HEK293 (cell line): Measurements from ENCODE around the gene PTRH1.

Source experiments
- CTCF ChIA-PET: fragments of 350-600 bp; formaldehyde crosslinking; extraction: SDS; loops from one replicate; lab custom pipeline; 2021; ENCODE audit warnings: antibody characterized with exemption; lab: Yijun Ruan, JAX
- POLR2A ChIA-PET: fragments of 300-600 bp; formaldehyde crosslinking; extraction: SDS; loops from one replicate; lab custom pipeline; 2020; ENCODE audit warnings: antibody characterized with exemption, inconsistent platforms; lab: Yijun Ruan, JAX
- H3K27ac ChIP-seq: fragments of 200-500 bp; sonication (Bioruptor generic); 2 replicates; pipeline ENCODE4 v1.5.1; 2014; ENCODE audit warnings: low read depth, low read length, control low read depth, inconsistent platforms; ENCODE audit errors: extremely low read depth
- H3K36me3 ChIP-seq, 2 experiments: fragments of 200-500 bp in 1 of 2; sonication (Bioruptor generic) in 1 of 2; 1 replicate in 1 of 2; 2 replicates in 1 of 2; pipeline ENCODE4 v1.5.1; 2014 to 2017; ENCODE audit warnings: inconsistent platforms in 2 of 2, low read length in 2 of 2; ENCODE audit not compliant: control insufficient read depth in 2 of 2, insufficient read depth in 1 of 2
- H3K4me1 ChIP-seq: fragments of 200-500 bp; sonication (Bioruptor generic); 2 replicates; pipeline ENCODE4 v1.5.1; 2014; ENCODE audit warnings: mild to moderate bottlenecking, low read length, inconsistent platforms; ENCODE audit not compliant: control insufficient read depth, insufficient read depth
- H3K4me3 ChIP-seq: 2 replicates; pipeline ENCODE4 v1.5.1; 2011; ENCODE audit warnings: low read depth, mild to moderate bottlenecking, control low read depth, low read length, moderate library complexity
- H3K9me3 ChIP-seq: fragments of 200-500 bp; sonication (Bioruptor generic); 2 replicates; pipeline ENCODE4 v1.5.1; 2014; ENCODE audit warnings: low read depth, low read length, inconsistent platforms; ENCODE audit not compliant: control insufficient read depth, insufficient read depth
- GLIS1 ChIP-seq: fragments of 450-650 bp; formaldehyde crosslinking; IDR thresholded peaks from 2 replicates; pipeline ENCODE4 v1.5.1; 2016; ENCODE audit warnings: missing biosample characterization, missing genetic modification characterization
- MZF1 ChIP-seq: fragments of 450-650 bp; formaldehyde crosslinking; IDR thresholded peaks from 2 replicates; pipeline ENCODE4 v1.5.1; 2017; ENCODE audit warnings: missing biosample characterization, missing genetic modification characterization, borderline replicate concordance
- SP2 ChIP-seq: fragments of 450-650 bp; formaldehyde crosslinking; IDR thresholded peaks from 2 replicates; pipeline ENCODE4 v1.5.1; 2016; ENCODE audit warnings: missing biosample characterization, missing genetic modification characterization
- ZBTB48 ChIP-seq: fragments of 450-650 bp; formaldehyde crosslinking; IDR thresholded peaks from 2 replicates; pipeline ENCODE4 v1.5.1; 2016; ENCODE audit warnings: missing biosample characterization, missing genetic modification characterization
- ZNF202 ChIP-seq: fragments of 450-650 bp; formaldehyde crosslinking; IDR thresholded peaks from 2 replicates; pipeline ENCODE4 v1.5.1; 2016; ENCODE audit warnings: missing biosample characterization, missing genetic modification characterization, borderline replicate concordance
- ZNF211 ChIP-seq: fragments of 450-650 bp; formaldehyde crosslinking; IDR thresholded peaks from 2 replicates; pipeline ENCODE4 v1.5.1; 2016; ENCODE audit warnings: low read depth, missing biosample characterization, missing genetic modification characterization
- ZNF274 ChIP-seq, 2 experiments: fragments of 200-500 bp in 1 of 2; fragments of 450-650 bp in 1 of 2; sonication (Bioruptor generic) in 1 of 2; formaldehyde crosslinking in 1 of 2; IDR thresholded peaks; 2 replicates each; pipeline versions ENCODE4 v1.5.1 to v1.6.1; 2014 to 2016; ENCODE audit warnings: borderline replicate concordance in 1 of 2, inconsistent platforms in 1 of 2, low read length in 1 of 2, missing biosample characterization in 1 of 2, missing genetic modification characterization in 1 of 2
- ZNF292 ChIP-seq: fragments of 450-650 bp; formaldehyde crosslinking; IDR thresholded peaks from 2 replicates; pipeline ENCODE4 v1.5.1; 2016; ENCODE audit warnings: low read depth, missing biosample characterization, missing genetic modification characterization, borderline replicate concordance
- ZNF433 ChIP-seq: fragments of 450-650 bp; formaldehyde crosslinking; IDR thresholded peaks from 2 replicates; pipeline ENCODE4 v1.5.1; 2016; ENCODE audit warnings: missing biosample characterization, missing genetic modification characterization, low read depth
- ZNF501 ChIP-seq: fragments of 450-650 bp; formaldehyde crosslinking; IDR thresholded peaks from 2 replicates; pipeline ENCODE4 v1.5.1; 2016; ENCODE audit warnings: missing biosample characterization, missing genetic modification characterization
- ZNF514 ChIP-seq: fragments of 450-650 bp; formaldehyde crosslinking; IDR thresholded peaks from 2 replicates; pipeline ENCODE4 v1.5.1; 2016; ENCODE audit warnings: missing biosample characterization, missing genetic modification characterization
- ZNF518A ChIP-seq: fragments of 450-650 bp; formaldehyde crosslinking; conservative IDR thresholded peaks from 2 replicates; pipeline ENCODE4 v1.5.1; 2016; ENCODE audit warnings: low read depth, missing biosample characterization, missing genetic modification characterization
- ZNF530 ChIP-seq: fragments of 450-650 bp; formaldehyde crosslinking; IDR thresholded peaks from 2 replicates; pipeline ENCODE4 v1.5.1; 2016; ENCODE audit warnings: low read depth, missing biosample characterization, missing genetic modification characterization
- ZNF549 ChIP-seq: fragments of 450-650 bp; IDR thresholded peaks from 2 replicates; pipeline ENCODE4 v1.5.1; 2018; ENCODE audit warnings: missing biosample characterization, missing genetic modification characterization, mild to moderate bottlenecking, inconsistent platforms, moderate library complexity
- ZNF600 ChIP-seq: fragments of 450-650 bp; formaldehyde crosslinking; IDR thresholded peaks from 2 replicates; pipeline ENCODE4 v1.5.1; 2016; ENCODE audit warnings: missing biosample characterization, missing genetic modification characterization
- ZNF777 ChIP-seq: fragments of 450-650 bp; formaldehyde crosslinking; IDR thresholded peaks from 2 replicates; pipeline ENCODE4 v1.5.1; 2017; ENCODE audit warnings: missing biosample characterization, missing genetic modification characterization, borderline replicate concordance
- TF ChIP-seq, protein P1 (sequence below): fragments of 450-650 bp; IDR thresholded peaks from 2 replicates; pipeline ENCODE4 v1.5.1; 2018; ENCODE audit warnings: missing biosample characterization, missing genetic modification characterization
- TF ChIP-seq, protein P2 (sequence below): fragments of 450-650 bp; formaldehyde crosslinking; IDR thresholded peaks from 2 replicates; pipeline ENCODE4 v1.5.1; 2016; ENCODE audit warnings: missing biosample characterization, missing genetic modification characterization

The PTRH1 gene

DNA sequence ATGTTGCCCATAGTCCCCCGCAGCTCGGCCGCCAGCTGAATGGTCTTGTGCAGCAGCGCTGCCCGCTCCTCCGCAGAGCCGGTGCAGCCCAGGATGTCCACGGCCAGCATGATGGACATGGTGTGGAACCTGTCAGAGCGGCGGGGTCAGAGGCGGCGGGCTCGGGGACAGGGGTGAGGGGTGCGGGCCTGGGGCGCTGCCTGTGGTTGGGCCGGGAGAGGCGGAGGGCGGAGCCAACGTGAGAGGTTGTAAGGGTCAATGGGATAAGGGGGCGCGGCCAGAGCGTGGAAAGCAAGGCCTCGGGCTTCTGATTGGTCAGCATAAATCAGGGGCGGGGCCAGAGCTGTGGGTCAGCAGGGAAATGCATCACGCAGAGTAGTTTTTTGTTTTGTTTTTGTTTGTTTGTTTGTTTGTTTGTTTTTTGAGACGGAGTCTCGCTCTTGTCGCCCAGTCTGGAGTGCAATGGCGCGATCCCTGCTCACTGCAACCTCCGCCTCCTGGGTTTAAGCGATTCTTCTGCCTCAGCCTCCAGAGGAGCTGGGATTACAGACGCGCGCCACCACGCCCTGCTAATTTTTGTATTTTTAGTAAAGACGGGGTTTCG, 26.5 kb upstream of the PTRH1 start:
- ChIA-PET CTCF (interaction anchor here (0.6 to 2.4 kb wide), 6 partner anchors 7 to 179 kb away, joined by 3 to 10 read pairs (median 4); no protein-coding TSS in a partner anchor), POLR2A (interaction anchor here (0.7 kb wide), 1 partner anchor 329 kb away, joined by 4 read pairs; no protein-coding TSS in a partner anchor)
- no peaks in the 10 kb centered on the region for H3K36me3 ChIP-seq
- H3K4me1 ChIP-seq, result no peaks in the 10 kb centered on the region
- H3K4me3 ChIP-seq, result no peak overlapping the region
- TF ChIP-seq GLIS1 (tag by site-specific recombination), result no peak
- TF ChIP-seq ZNF501, result no peak
- no peak for TF ChIP-seq ZNF202 (tag by site-specific recombination)
- TF ChIP-seq ZNF433 (tag by site-specific recombination), result no peak
- TF ChIP-seq, protein P1, sequence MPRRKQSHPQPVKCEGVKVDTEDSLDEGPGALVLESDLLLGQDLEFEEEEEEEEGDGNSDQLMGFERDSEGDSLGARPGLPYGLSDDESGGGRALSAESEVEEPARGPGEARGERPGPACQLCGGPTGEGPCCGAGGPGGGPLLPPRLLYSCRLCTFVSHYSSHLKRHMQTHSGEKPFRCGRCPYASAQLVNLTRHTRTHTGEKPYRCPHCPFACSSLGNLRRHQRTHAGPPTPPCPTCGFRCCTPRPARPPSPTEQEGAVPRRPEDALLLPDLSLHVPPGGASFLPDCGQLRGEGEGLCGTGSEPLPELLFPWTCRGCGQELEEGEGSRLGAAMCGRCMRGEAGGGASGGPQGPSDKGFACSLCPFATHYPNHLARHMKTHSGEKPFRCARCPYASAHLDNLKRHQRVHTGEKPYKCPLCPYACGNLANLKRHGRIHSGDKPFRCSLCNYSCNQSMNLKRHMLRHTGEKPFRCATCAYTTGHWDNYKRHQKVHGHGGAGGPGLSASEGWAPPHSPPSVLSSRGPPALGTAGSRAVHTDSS (tag by site-specific recombination), result no peak
- 0 out of 2 replicates have a peak, but pooled peaks have one; percentile 11 for TF ChIP-seq ZNF600
- no peak for TF ChIP-seq MZF1 (tag by site-specific recombination)
- TF ChIP-seq SP2 (tag by site-specific recombination), result peak; percentile 31; the same call in 1 of the 2 replicates
- no peak for TF ChIP-seq ZNF292 (tag by site-specific recombination)
- TF ChIP-seq ZNF530 (tag by site-specific recombination), result no peak
- no peak for TF ChIP-seq ZNF211 (tag by site-specific recombination)
- no peak for TF ChIP-seq ZBTB48 (tag by site-specific recombination)
- no peak for TF ChIP-seq ZNF549 (tag by site-specific recombination)
- TF ChIP-seq ZNF274 (IDR thresholded peaks at IDR 0.05; ENCODE audit: low read length), result no peak
- no peak for TF ChIP-seq ZNF274 (tag by site-specific recombination; IDR thresholded peaks at IDR 0.05; ENCODE audit: borderline replicate concordance)
- H3K27ac ChIP-seq, result no peak overlapping the region
- no peaks in the 10 kb centered on the region for H3K9me3 ChIP-seq

GRCh38 chr9:127739614-127740330, 24.3 kb upstream of the PTRH1 start:
- TF ChIP-seq ZNF514 (tag by site-specific recombination), result no peak
- TF ChIP-seq ZNF518A (tag by site-specific recombination), result no peak
- TF ChIP-seq ZNF777 (tag by site-specific recombination), result no peak
- TF ChIP-seq, protein P2, sequence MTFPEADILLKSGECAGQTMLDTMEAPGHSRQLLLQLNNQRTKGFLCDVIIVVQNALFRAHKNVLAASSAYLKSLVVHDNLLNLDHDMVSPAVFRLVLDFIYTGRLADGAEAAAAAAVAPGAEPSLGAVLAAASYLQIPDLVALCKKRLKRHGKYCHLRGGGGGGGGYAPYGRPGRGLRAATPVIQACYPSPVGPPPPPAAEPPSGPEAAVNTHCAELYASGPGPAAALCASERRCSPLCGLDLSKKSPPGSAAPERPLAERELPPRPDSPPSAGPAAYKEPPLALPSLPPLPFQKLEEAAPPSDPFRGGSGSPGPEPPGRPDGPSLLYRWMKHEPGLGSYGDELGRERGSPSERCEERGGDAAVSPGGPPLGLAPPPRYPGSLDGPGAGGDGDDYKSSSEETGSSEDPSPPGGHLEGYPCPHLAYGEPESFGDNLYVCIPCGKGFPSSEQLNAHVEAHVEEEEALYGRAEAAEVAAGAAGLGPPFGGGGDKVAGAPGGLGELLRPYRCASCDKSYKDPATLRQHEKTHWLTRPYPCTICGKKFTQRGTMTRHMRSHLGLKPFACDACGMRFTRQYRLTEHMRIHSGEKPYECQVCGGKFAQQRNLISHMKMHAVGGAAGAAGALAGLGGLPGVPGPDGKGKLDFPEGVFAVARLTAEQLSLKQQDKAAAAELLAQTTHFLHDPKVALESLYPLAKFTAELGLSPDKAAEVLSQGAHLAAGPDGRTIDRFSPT, result no peak
- POLR2A ChIA-PET, result interaction anchor here (0.9 to 1.2 kb wide), 5 partner anchors 11 to 61 kb away, joined by 3 to 4 read pairs (median 3); no protein-coding TSS in a partner anchor
- Histone ChIP-seq H3K27ac (no peak overlapping the region), H3K4me3 (no peak overlapping the region), H3K4me1 (no peaks in the 10 kb centered on the region), H3K36me3 (no peaks in the 10 kb centered on the region), H3K9me3 (no peaks in the 10 kb centered on the region)
- CTCF ChIA-PET, result interaction anchor here (0.6 to 2.4 kb wide), 13 partner anchors 24 to 184 kb away, joined by 3 to 8 read pairs (median 4); partner anchors contain the start of genes CDK9, PTRH1 and TTC16
